Measurements from ENCODE around the gene LRRC32.

LRRC32 gene

GRCh38 chr11:76717369-76717768 lies 46.8 kb upstream of the LRRC32 start (continued):
- no peak for TF ChIP-seq POU6F1 (CRISPR knock-in tag; IDR thresholded peaks at IDR 0.05; ENCODE audit: borderline replicate concordance, low read depth)
- TF ChIP-seq ZNF565 (CRISPR knock-in tag; conservative IDR thresholded peaks at IDR 0.05; ENCODE audit: low read depth) = no peak
- no peak for TF ChIP-seq CSRNP3 (CRISPR knock-in tag; IDR thresholded peaks at IDR 0.05)
- TF ChIP-seq ZNF70 (CRISPR knock-in tag; IDR thresholded peaks at IDR 0.05) = no peak
- TF ChIP-seq CSDC2 (CRISPR knock-in tag; IDR thresholded peaks at IDR 0.05) = no peak
- TF ChIP-seq TCF4 (CRISPR knock-in tag; IDR thresholded peaks at IDR 0.05; ENCODE audit: borderline replicate concordance) = no peak
- TF ChIP-seq ZC3H10 (CRISPR knock-in tag; IDR thresholded peaks at IDR 0.05) = no peak
- no peak for TF ChIP-seq SNAI2 (CRISPR knock-in tag; IDR thresholded peaks at IDR 0.05)

GRCh38 chr11:76716268-76716667 lies 45.7 kb upstream of the LRRC32 start:
- no peak for ATAC-seq
- TF ChIP-seq TCF4 (CRISPR knock-in tag; IDR thresholded peaks at IDR 0.05; ENCODE audit: borderline replicate concordance) = no peak
- TF ChIP-seq POU6F1 (CRISPR knock-in tag; IDR thresholded peaks at IDR 0.05; ENCODE audit: borderline replicate concordance, low read depth) = no peak
- no peak for TF ChIP-seq ZNF565 (CRISPR knock-in tag; conservative IDR thresholded peaks at IDR 0.05; ENCODE audit: low read depth)

GRCh38 chr11:76714493-76714892 lies 43.9 kb upstream of the LRRC32 start:
- no peak for TF ChIP-seq CSRNP3 (CRISPR knock-in tag; IDR thresholded peaks at IDR 0.05)
- no peak for TF ChIP-seq TSHZ2 (CRISPR knock-in tag; IDR thresholded peaks at IDR 0.05)
- TF ChIP-seq CREB5 (CRISPR knock-in tag; IDR thresholded peaks at IDR 0.05; ENCODE audit: low read depth) = no peak
- TF ChIP-seq TCF4 (CRISPR knock-in tag; IDR thresholded peaks at IDR 0.05; ENCODE audit: borderline replicate concordance) = no peak
- no peak for TF ChIP-seq POU6F1 (CRISPR knock-in tag; IDR thresholded peaks at IDR 0.05; ENCODE audit: borderline replicate concordance, low read depth)
- ATAC-seq = no peak

- no peak for ATAC-seq
- TF ChIP-seq RARB (CRISPR knock-in tag; IDR thresholded peaks at IDR 0.05) (no peak), CSRNP3 (CRISPR knock-in tag; IDR thresholded peaks at IDR 0.05) (no peak), PATZ1 (CRISPR knock-in tag; IDR thresholded peaks at IDR 0.05; ENCODE audit: borderline replicate concordance) (no peak), TCF4 (CRISPR knock-in tag; IDR thresholded peaks at IDR 0.05; ENCODE audit: borderline replicate concordance) (no peak), OSR1 (CRISPR knock-in tag; IDR thresholded peaks at IDR 0.05) (no peak), ISL1 (CRISPR knock-in tag; IDR thresholded peaks at IDR 0.05) (no peak), ESRRG (CRISPR knock-in tag; IDR thresholded peaks at IDR 0.05) (no peak), SNAI2 (CRISPR knock-in tag; IDR thresholded peaks at IDR 0.05) (no peak), CREB5 (CRISPR knock-in tag; IDR thresholded peaks at IDR 0.05; ENCODE audit: low read depth) (no peak), ZC3H10 (CRISPR knock-in tag; IDR thresholded peaks at IDR 0.05) (no peak)
Measured at GRCh38 chr11:76713499-76713898, 43.0 kb upstream of the LRRC32 start.

Measured in SK-N-SH treated with all-trans-retinoic acid at 6 μM for 48 hours (cell line).